ENCODE measurements around the gene DNAJB6. TPM values are rescaled to one million over a fixed set of nuclear protein-coding genes. Genes with fewer than 3 reads are reported as not detected.

Gene DNAJB6
- total RNA-seq, 5 donors from 2014 or later (not counting 1 experiment from before 2014, with no cell fraction given), result 80.7 to 195 (median 89.1) TPM

DNA sequence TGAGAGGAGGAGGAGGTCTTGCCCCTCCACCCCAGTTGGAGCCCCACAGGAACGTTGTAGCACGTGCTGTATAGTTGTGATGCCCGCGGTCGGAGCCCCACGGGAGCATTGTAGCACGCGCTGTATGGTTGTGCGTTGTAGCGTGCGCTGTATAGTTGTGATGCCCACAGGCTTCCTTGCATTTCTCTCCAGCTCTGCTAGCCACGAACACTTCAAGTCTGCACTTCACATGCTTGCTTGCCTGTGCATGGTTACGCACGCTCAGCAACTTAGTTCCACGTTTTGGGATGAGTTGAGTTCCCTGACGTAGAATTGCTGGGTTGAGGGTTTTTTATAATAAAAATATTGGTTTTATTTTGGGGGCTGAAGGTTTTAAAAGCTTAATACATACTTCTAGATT is 41.6 kb downstream of the DNAJB6 start:
- no peak overlapping the region for H3K4me3 Mint-ChIP-seq
- Histone ChIP-seq H3K9me3 (no peaks in the 10 kb centered on the region), H3K36me3 (ENCODE audit: control insufficient read depth in 2 of 2, extremely low read depth in 1 of 2, insufficient read depth in 1 of 2, low read length in 1 of 2) (peaks cover 14 to 46% of the 10 kb centered on the region in 2 donors), H3K27me3 (replicated peaks in 1 of 2; ENCODE audit: control insufficient read depth in 2 of 2, extremely low read depth in 1 of 2, insufficient read depth in 2 of 2, low read length in 1 of 2) (no peaks in the 10 kb centered on the region), H3K27ac (ENCODE audit: low read length) (no peak overlapping the region), H3K4me1 (ENCODE audit: control insufficient read depth in 1 of 2, extremely low read depth in 1 of 2, insufficient read depth in 2 of 2, low read length in 2 of 2) (peaks cover 2 to 43% of the 10 kb centered on the region in 2 experiments), H3K4me3 (ENCODE audit: control insufficient read depth in 1 of 2, extremely low read depth in 1 of 2, low read length in 1 of 2) (no peak overlapping the region)
- H3K9me3 Mint-ChIP-seq, result no peaks in the 10 kb centered on the region
- ChIA-PET CTCF (interaction anchor here (0.7 to 0.8 kb wide), 2 partner anchors 11 to 33 kb away, joined by 4 to 5 read pairs; no protein-coding TSS in a partner anchor), POLR2A (interaction anchor here (0.5 to 0.8 kb wide), 3 partner anchors 39 to 165 kb away, joined by 3 to 9 read pairs (median 4); no protein-coding TSS in a partner anchor)
- whole genome bisulfite sequencing (ENCODE audit: insufficient coverage), result 98% methylated on average over 12 of the region's 16 CpGs
- DNase-seq, result no peak
- H3K36me3 Mint-ChIP-seq, result peaks cover 57% of the 10 kb centered on the region
- H3K4me1 Mint-ChIP-seq, result peaks cover 64 to 65% (median 65%) of the 10 kb centered on the region in 3 donors
- ATAC-seq (replicated peaks in 1 of 4), result no peak
- no peak overlapping the region for H3K27ac Mint-ChIP-seq
- H3K27me3 Mint-ChIP-seq, result no peaks in the 10 kb centered on the region

DNA sequence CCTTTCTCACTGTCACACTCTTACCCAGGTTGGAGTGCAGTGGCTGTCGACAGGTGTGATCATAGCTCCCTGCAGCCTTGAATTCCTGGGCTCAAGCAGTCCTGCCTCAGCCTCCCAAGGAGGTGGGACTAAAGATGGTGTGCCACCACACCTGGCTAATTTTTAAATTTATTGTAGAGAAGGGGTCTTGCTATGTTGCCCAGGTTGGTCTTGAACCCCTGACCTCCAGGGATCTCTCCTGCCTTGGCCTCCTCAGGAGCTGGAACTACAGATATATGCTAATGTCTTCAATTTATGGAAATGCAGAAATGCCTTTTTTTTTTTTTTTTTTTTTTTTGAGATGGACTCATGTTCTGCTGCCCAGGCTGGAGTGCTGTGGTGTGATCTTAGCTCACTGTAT is 42.7 kb downstream of the DNAJB6 start:
- Histone ChIP-seq H3K4me1 (ENCODE audit: control insufficient read depth in 1 of 2, extremely low read depth in 1 of 2, insufficient read depth in 2 of 2, low read length in 2 of 2) (peaks cover 2 to 36% of the 10 kb centered on the region in 2 experiments), H3K27ac (ENCODE audit: low read length) (no peak overlapping the region), H3K27me3 (replicated peaks in 1 of 2; ENCODE audit: control insufficient read depth in 2 of 2, extremely low read depth in 1 of 2, insufficient read depth in 2 of 2, low read length in 1 of 2) (no peaks in the 10 kb centered on the region), H3K4me3 (ENCODE audit: control insufficient read depth in 1 of 2, extremely low read depth in 1 of 2, low read length in 1 of 2) (no peak overlapping the region), H3K36me3 (ENCODE audit: control insufficient read depth in 2 of 2, extremely low read depth in 1 of 2, insufficient read depth in 1 of 2, low read length in 1 of 2) (peaks cover 14 to 53% of the 10 kb centered on the region in 2 donors), H3K9me3 (no peaks in the 10 kb centered on the region)
- Mint-ChIP-seq H3K27ac (peak overlapping the region; percentile 46 to 48), H3K4me1 (peaks cover 54 to 55% (median 54%) of the 10 kb centered on the region in 3 donors), H3K4me3 (no peak overlapping the region), H3K9me3 (no peaks in the 10 kb centered on the region), H3K36me3 (peaks cover 54% of the 10 kb centered on the region), H3K27me3 (no peaks in the 10 kb centered on the region)
- DNase-seq (no peak), ATAC-seq (replicated peaks in 1 of 4) (no peak)
- POLR2A ChIA-PET, result interaction anchor here in 1 of 2 donors (0.7 kb wide), 1 partner anchor 688 kb away, joined by 4 read pairs; no protein-coding TSS in a partner anchor
- CTCF ChIA-PET, result no interaction called here
- no CpG with 5 or more reads among the region's 1 CpG for WGBS (ENCODE audit: insufficient coverage)

DNA sequence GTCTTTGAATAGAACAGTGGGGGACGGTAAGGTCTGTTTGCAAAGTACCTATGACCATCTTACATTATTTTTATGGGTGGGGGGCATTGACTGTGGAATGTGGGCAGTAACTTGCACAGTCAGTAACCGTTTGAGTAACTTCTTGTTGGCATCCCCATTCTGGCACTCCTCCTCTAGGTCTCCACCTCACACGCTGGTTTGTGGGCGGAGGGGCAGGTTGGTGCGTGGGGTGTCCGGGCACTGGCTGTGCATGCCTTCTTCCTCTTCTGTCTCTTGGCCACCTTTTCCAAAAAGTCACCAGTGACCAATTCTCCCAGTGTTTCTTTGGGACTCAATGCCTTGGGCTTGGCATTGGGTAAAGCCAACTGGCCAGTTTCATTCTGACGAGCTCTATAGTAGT is 43.6 kb downstream of the DNAJB6 start:
- peaks cover 45 to 46% (median 45%) of the 10 kb centered on the region in 3 donors for H3K4me1 Mint-ChIP-seq
- no peaks in the 10 kb centered on the region for H3K27me3 Mint-ChIP-seq
- H3K27me3 ChIP-seq (replicated peaks in 1 of 2; ENCODE audit: control insufficient read depth in 2 of 2, extremely low read depth in 1 of 2, insufficient read depth in 2 of 2, low read length in 1 of 2), result no peaks in the 10 kb centered on the region
- H3K4me1 ChIP-seq (ENCODE audit: control insufficient read depth in 1 of 2, extremely low read depth in 1 of 2, insufficient read depth in 2 of 2, low read length in 2 of 2), result peaks cover 0 to 27% of the 10 kb centered on the region in 2 experiments
- DNase-seq (no peak), ATAC-seq (replicated peaks in 1 of 4) (no peak)
- no peaks in the 10 kb centered on the region for H3K9me3 Mint-ChIP-seq
- POLR2A ChIA-PET, result interaction anchor here in 1 of 2 donors (0.7 kb wide), 1 partner anchor 689 kb away, joined by 4 read pairs; no protein-coding TSS in a partner anchor
- H3K4me3 Mint-ChIP-seq, result no peak overlapping the region
- H3K27ac Mint-ChIP-seq, result peak overlapping the region in 1 of 2 donors; percentile 67
- 89% methylated on average over 5 of the region's 7 CpGs for WGBS (ENCODE audit: insufficient coverage)
- CTCF ChIA-PET, result interaction anchor here in 1 of 2 donors (1.4 kb wide), 1 partner anchor 12 kb away, joined by 3 read pairs; no protein-coding TSS in a partner anchor
- no peak overlapping the region for H3K27ac ChIP-seq (ENCODE audit: low read length)
- no peaks in the 10 kb centered on the region for H3K9me3 ChIP-seq
- H3K4me3 ChIP-seq (ENCODE audit: control insufficient read depth in 1 of 2, extremely low read depth in 1 of 2, low read length in 1 of 2), result no peak overlapping the region
- peaks cover 57% of the 10 kb centered on the region for H3K36me3 Mint-ChIP-seq
- H3K36me3 ChIP-seq (ENCODE audit: control insufficient read depth in 2 of 2, extremely low read depth in 1 of 2, insufficient read depth in 1 of 2, low read length in 1 of 2), result peaks cover 14 to 62% of the 10 kb centered on the region in 2 donors

DNA sequence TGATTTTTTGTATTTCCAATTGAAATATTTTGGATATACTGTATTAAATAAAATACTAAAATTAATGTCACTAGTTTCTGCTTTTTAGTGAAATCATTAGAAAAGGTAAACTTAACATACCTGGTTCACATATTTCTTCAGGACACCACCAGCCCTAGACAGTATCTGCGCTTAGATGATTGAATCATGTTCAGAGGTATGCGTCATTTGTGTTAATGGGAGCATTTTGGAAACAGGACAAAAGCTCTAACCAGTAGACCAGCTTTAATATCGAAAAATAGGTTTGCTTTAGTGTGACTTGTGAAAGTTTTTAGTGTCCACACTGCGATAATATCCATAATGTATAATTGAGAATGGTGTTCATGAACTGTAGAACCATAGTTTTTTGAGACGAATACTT is 47.1 kb downstream of the DNAJB6 start:
- H3K27ac ChIP-seq (ENCODE audit: low read length), result no peak overlapping the region
- no peak overlapping the region for H3K4me3 Mint-ChIP-seq
- H3K36me3 Mint-ChIP-seq, result peaks cover 47% of the 10 kb centered on the region
- H3K36me3 ChIP-seq (ENCODE audit: control insufficient read depth in 2 of 2, extremely low read depth in 1 of 2, insufficient read depth in 1 of 2, low read length in 1 of 2), result peaks cover 12 to 58% of the 10 kb centered on the region in 2 donors
- peaks cover 2 to 18% of the 10 kb centered on the region in 2 experiments for H3K4me1 ChIP-seq (ENCODE audit: control insufficient read depth in 1 of 2, extremely low read depth in 1 of 2, insufficient read depth in 2 of 2, low read length in 2 of 2)
- H3K27me3 Mint-ChIP-seq, result no peaks in the 10 kb centered on the region
- H3K27ac Mint-ChIP-seq, result no peak overlapping the region
- ChIA-PET POLR2A (no interaction called here), CTCF (interaction anchor here in 1 of 2 donors (0.6 to 1.1 kb wide), 2 partner anchors 48 to 514 kb away, joined by 3 read pairs; no protein-coding TSS in a partner anchor)
- H3K4me3 ChIP-seq (ENCODE audit: control insufficient read depth in 1 of 2, extremely low read depth in 1 of 2, low read length in 1 of 2), result no peak overlapping the region
- no peaks in the 10 kb centered on the region for H3K27me3 ChIP-seq (replicated peaks in 1 of 2; ENCODE audit: control insufficient read depth in 2 of 2, extremely low read depth in 1 of 2, insufficient read depth in 2 of 2, low read length in 1 of 2)
- WGBS (ENCODE audit: insufficient coverage), result 95% methylated on average over 3 of the region's 5 CpGs
- no peaks in the 10 kb centered on the region for H3K9me3 Mint-ChIP-seq
- no peaks in the 10 kb centered on the region for H3K9me3 ChIP-seq
- ATAC-seq (replicated peaks in 1 of 4) (no peak), DNase-seq (no peak)
- peaks cover 30 to 37% (median 31%) of the 10 kb centered on the region in 3 donors for H3K4me1 Mint-ChIP-seq

DNA sequence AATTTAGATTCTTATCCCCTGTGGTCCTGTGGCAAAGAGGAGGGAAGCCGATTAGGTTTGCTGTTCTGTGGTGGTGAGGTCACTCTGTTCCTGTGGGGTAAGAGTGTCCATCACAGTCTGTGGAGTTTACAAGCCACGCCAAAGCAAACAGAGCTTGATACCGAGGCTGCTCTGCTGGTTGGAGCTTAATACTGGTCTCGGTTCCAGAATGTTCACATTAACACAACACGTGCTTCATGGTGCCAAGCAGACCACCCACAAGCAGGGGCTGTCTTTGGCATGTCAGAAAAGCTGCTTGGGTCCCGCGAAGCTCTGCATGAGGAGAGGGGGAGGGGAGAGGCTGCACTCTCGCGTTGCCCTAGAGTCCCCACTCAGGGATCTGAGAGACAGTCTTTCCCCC is 47.5 kb downstream of the DNAJB6 start:
- H3K4me1 Mint-ChIP-seq, result peaks cover 30 to 37% (median 32%) of the 10 kb centered on the region in 3 donors
- no peaks in the 10 kb centered on the region for H3K27me3 ChIP-seq (replicated peaks in 1 of 2; ENCODE audit: control insufficient read depth in 2 of 2, extremely low read depth in 1 of 2, insufficient read depth in 2 of 2, low read length in 1 of 2)
- H3K36me3 ChIP-seq (ENCODE audit: control insufficient read depth in 2 of 2, extremely low read depth in 1 of 2, insufficient read depth in 1 of 2, low read length in 1 of 2), result peaks cover 12 to 56% of the 10 kb centered on the region in 2 donors
- ChIA-PET POLR2A (no interaction called here), CTCF (interaction anchor here in 1 of 2 donors (0.6 kb wide), 1 partner anchor 514 kb away, joined by 3 read pairs; no protein-coding TSS in a partner anchor)
- no peak overlapping the region for H3K27ac ChIP-seq (ENCODE audit: low read length)
- no peaks in the 10 kb centered on the region for H3K27me3 Mint-ChIP-seq
- peaks cover 48% of the 10 kb centered on the region for H3K36me3 Mint-ChIP-seq
- H3K27ac Mint-ChIP-seq, result no peak overlapping the region
- ATAC-seq (replicated peaks in 1 of 4) (no peak), DNase-seq (no peak)
- H3K9me3 ChIP-seq, result no peaks in the 10 kb centered on the region
- no peak overlapping the region for H3K4me3 ChIP-seq (ENCODE audit: control insufficient read depth in 1 of 2, extremely low read depth in 1 of 2, low read length in 1 of 2)
- WGBS (ENCODE audit: insufficient coverage), result 96% methylated on average over 8 of the region's 9 CpGs
- peaks cover 3 to 19% of the 10 kb centered on the region in 2 experiments for H3K4me1 ChIP-seq (ENCODE audit: control insufficient read depth in 1 of 2, extremely low read depth in 1 of 2, insufficient read depth in 2 of 2, low read length in 2 of 2)
- no peak overlapping the region for H3K4me3 Mint-ChIP-seq
- no peaks in the 10 kb centered on the region for H3K9me3 Mint-ChIP-seq

DNA sequence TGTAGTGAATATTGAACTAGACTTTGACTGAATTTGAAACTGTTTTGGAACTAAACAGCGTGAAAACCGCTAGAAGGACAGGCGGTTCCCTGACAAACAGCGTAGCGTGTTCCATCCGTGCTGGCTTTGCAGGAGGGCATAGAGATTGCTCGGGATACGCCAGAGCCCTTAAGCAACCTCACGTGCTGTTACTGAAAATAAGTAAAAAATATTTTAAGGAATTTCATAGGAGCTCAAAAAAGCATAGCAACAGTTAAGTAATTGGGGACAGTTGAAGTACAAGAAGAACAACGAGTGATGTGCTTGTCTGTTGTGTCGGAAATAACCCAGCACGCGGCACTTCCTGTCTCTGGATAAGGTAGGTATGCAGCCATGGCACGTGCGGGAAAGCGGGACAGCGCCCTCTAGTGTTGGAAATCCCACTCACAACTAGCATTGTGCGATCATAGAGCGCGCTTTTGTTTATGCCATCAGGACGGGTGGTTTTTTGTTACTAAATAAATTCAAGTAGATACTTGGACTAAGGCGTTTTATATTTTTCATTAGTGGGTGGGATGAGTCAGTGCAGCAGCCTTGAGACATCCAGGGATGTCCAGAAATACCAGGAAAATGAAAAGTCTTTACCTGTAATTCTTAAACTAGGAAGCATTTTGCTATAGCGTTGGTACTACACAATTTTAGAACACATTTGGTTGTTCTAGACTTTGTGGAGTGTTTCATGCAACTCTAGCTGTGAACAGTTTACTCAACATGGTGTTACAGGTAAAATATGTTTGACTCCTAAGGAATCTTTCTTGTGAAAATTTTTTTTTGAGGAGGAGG is 50.4 kb downstream of the DNAJB6 start:
- Mint-ChIP-seq H3K27me3 (no peaks in the 10 kb centered on the region), H3K9me3 (no peaks in the 10 kb centered on the region), H3K36me3 (peaks cover 42% of the 10 kb centered on the region), H3K4me1 (peaks cover 38 to 48% (median 48%) of the 10 kb centered on the region in 3 donors), H3K27ac (peak overlapping the region; percentile 67), H3K4me3 (peak overlapping the region in 1 of 3 donors; percentile 23)
- ChIA-PET CTCF (interaction anchor here (0.6 to 1.5 kb wide), 7 partner anchors 8 to 477 kb away, joined by 3 to 9 read pairs (median 3); no protein-coding TSS in a partner anchor), POLR2A (interaction anchor here in 1 of 2 donors (1.7 kb wide), 1 partner anchor 12 kb away, joined by 4 read pairs; no protein-coding TSS in a partner anchor)
- Histone ChIP-seq H3K27me3 (replicated peaks in 1 of 2; ENCODE audit: control insufficient read depth in 2 of 2, extremely low read depth in 1 of 2, insufficient read depth in 2 of 2, low read length in 1 of 2) (no peaks in the 10 kb centered on the region), H3K27ac (ENCODE audit: low read length) (peak overlapping the region; percentile 76), H3K4me1 (ENCODE audit: control insufficient read depth in 1 of 2, extremely low read depth in 1 of 2, insufficient read depth in 2 of 2, low read length in 2 of 2) (peaks cover 16 to 32% of the 10 kb centered on the region in 2 experiments), H3K4me3 (ENCODE audit: control insufficient read depth in 1 of 2, extremely low read depth in 1 of 2, low read length in 1 of 2) (no peak overlapping the region), H3K9me3 (no peaks in the 10 kb centered on the region), H3K36me3 (ENCODE audit: control insufficient read depth in 2 of 2, extremely low read depth in 1 of 2, insufficient read depth in 1 of 2, low read length in 1 of 2) (peaks cover 3 to 51% of the 10 kb centered on the region in 2 donors)
- peak; percentile 72 to 95 (median 89) for DNase-seq
- ATAC-seq (replicated peaks in 1 of 4), result peak; percentile 88 to 94 (median 92)
- 45% methylated on average over 8 of the region's 23 CpGs for WGBS (ENCODE audit: insufficient coverage)

Data from T-cell (primary cell).